ENCODE results near the gene RXRA. TPM values are rescaled to one million over a fixed set of nuclear protein-coding genes. Genes with fewer than 3 reads are reported as not detected.

The RXRA gene
- total and polyA plus RNA-seq, 7 experiments from 2014 or later = 0.31 to 59.5 (median 8.4) TPM

- POLR2A ChIA-PET = no interaction called here
- Histone ChIP-seq H3K9me3 (ENCODE audit: control insufficient read depth in 2 of 3, low read length in 3 of 3) (no peaks in the 10 kb centered on the region), H3K36me3 (ENCODE audit: control insufficient read depth in 2 of 3, insufficient read depth in 3 of 3, low read length in 3 of 3) (no peaks in the 10 kb centered on the region), H3K27me3 (ENCODE audit: control insufficient read depth in 2 of 2, insufficient read depth in 2 of 2, low read length in 2 of 2) (no peaks in the 10 kb centered on the region), H3K27ac (ENCODE audit: low read depth, low read length) (no peak overlapping the region), H3K4me1 (ENCODE audit: control insufficient read depth in 2 of 2, insufficient read depth in 2 of 2, low read length in 2 of 2) (peaks cover 0 to 1% of the 10 kb centered on the region in 2 donors), H3K4me3 (ENCODE audit: low read length) (no peak overlapping the region)
- CTCF ChIA-PET = no interaction called here
- H3K27me3 Mint-ChIP-seq = peaks cover 0 to 15% (median 0%) of the 10 kb centered on the region in 5 donors
- H3K27ac Mint-ChIP-seq = no peak overlapping the region
- no peak overlapping the region for H3K4me3 Mint-ChIP-seq
- H3K36me3 Mint-ChIP-seq = no peaks in the 10 kb centered on the region
- H3K9me3 Mint-ChIP-seq = no peaks in the 10 kb centered on the region
- peaks cover 0 to 16% (median 6%) of the 10 kb centered on the region in 7 donors for H3K4me1 Mint-ChIP-seq
- ATAC-seq = no peak
- intact Hi-C loops (cut with micrococcal nuclease) = no loop called here
- no peak for DNase-seq
These were observed 6.6 kb downstream of the RXRA start for GRCh38 chr9:134332841-134333233.

GRCh38 chr9:134333234-134333873 lies 7.1 kb downstream of the RXRA start:
- no peaks in the 10 kb centered on the region for H3K36me3 ChIP-seq (ENCODE audit: control insufficient read depth in 2 of 3, insufficient read depth in 3 of 3, low read length in 3 of 3)
- Mint-ChIP-seq H3K27ac (no peak overlapping the region), H3K36me3 (no peaks in the 10 kb centered on the region), H3K4me3 (no peak overlapping the region), H3K9me3 (no peaks in the 10 kb centered on the region), H3K4me1 (peaks cover 0 to 17% (median 6%) of the 10 kb centered on the region in 7 donors), H3K27me3 (peaks cover 0 to 10% (median 0%) of the 10 kb centered on the region in 5 donors)
- intact Hi-C loops (cut with micrococcal nuclease) = no loop called here
- H3K27ac ChIP-seq (ENCODE audit: low read depth, low read length) = no peak overlapping the region
- POLR2A ChIA-PET = no interaction called here
- H3K4me1 ChIP-seq (ENCODE audit: control insufficient read depth in 2 of 2, insufficient read depth in 2 of 2, low read length in 2 of 2) = no peaks in the 10 kb centered on the region
- no peaks in the 10 kb centered on the region for H3K27me3 ChIP-seq (ENCODE audit: control insufficient read depth in 2 of 2, insufficient read depth in 2 of 2, low read length in 2 of 2)
- no peak overlapping the region for H3K4me3 ChIP-seq (ENCODE audit: low read length)
- no peaks in the 10 kb centered on the region for H3K9me3 ChIP-seq (ENCODE audit: control insufficient read depth in 2 of 3, low read length in 3 of 3)
- ATAC-seq (no peak), DNase-seq (no peak)
- CTCF ChIA-PET = no interaction called here

GRCh38 chr9:134333874-134334581 lies 7.8 kb downstream of the RXRA start:
- no peaks in the 10 kb centered on the region for H3K36me3 ChIP-seq (ENCODE audit: control insufficient read depth in 2 of 3, insufficient read depth in 3 of 3, low read length in 3 of 3)
- H3K4me3 Mint-ChIP-seq = no peak overlapping the region
- H3K4me1 Mint-ChIP-seq = peaks cover 0 to 19% (median 6%) of the 10 kb centered on the region in 7 donors
- H3K27ac Mint-ChIP-seq = no peak overlapping the region
- no peaks in the 10 kb centered on the region for H3K9me3 ChIP-seq (ENCODE audit: control insufficient read depth in 2 of 3, low read length in 3 of 3)
- H3K27ac ChIP-seq (ENCODE audit: low read depth, low read length) = no peak overlapping the region
- H3K36me3 Mint-ChIP-seq = no peaks in the 10 kb centered on the region
- no peaks in the 10 kb centered on the region for H3K27me3 ChIP-seq (ENCODE audit: control insufficient read depth in 2 of 2, insufficient read depth in 2 of 2, low read length in 2 of 2)
- intact Hi-C loops (cut with micrococcal nuclease) = no loop called here
- ChIA-PET POLR2A (no interaction called here), CTCF (interaction anchor here (0.7 kb wide), 1 partner anchor 33 kb away, joined by 4 read pairs; no protein-coding TSS in a partner anchor)
- no peaks in the 10 kb centered on the region for H3K9me3 Mint-ChIP-seq
- no peaks in the 10 kb centered on the region for H3K4me1 ChIP-seq (ENCODE audit: control insufficient read depth in 2 of 2, insufficient read depth in 2 of 2, low read length in 2 of 2)
- DNase-seq (no peak), ATAC-seq (no peak)
- no peak overlapping the region for H3K4me3 ChIP-seq (ENCODE audit: low read length)
- peaks cover 0 to 6% (median 0%) of the 10 kb centered on the region in 5 donors for H3K27me3 Mint-ChIP-seq

GRCh38 chr9:134335061-134335460 lies 8.8 kb downstream of the RXRA start:
- DNase-seq (no peak), ATAC-seq (no peak)
- Mint-ChIP-seq H3K36me3 (no peaks in the 10 kb centered on the region), H3K27me3 (peaks cover 0 to 6% (median 0%) of the 10 kb centered on the region in 5 donors), H3K27ac (no peak overlapping the region), H3K4me1 (peaks cover 0 to 12% (median 6%) of the 10 kb centered on the region in 7 donors), H3K9me3 (no peaks in the 10 kb centered on the region), H3K4me3 (no peak overlapping the region)
- H3K36me3 ChIP-seq (ENCODE audit: control insufficient read depth in 2 of 3, insufficient read depth in 3 of 3, low read length in 3 of 3) = no peaks in the 10 kb centered on the region
- H3K9me3 ChIP-seq (ENCODE audit: control insufficient read depth in 2 of 3, low read length in 3 of 3) = no peaks in the 10 kb centered on the region
- ChIA-PET POLR2A (no interaction called here), CTCF (no interaction called here)
- no peak overlapping the region for H3K27ac ChIP-seq (ENCODE audit: low read depth, low read length)
- H3K27me3 ChIP-seq (ENCODE audit: control insufficient read depth in 2 of 2, insufficient read depth in 2 of 2, low read length in 2 of 2) = no peaks in the 10 kb centered on the region
- intact Hi-C loops (cut with micrococcal nuclease) = no loop called here
- H3K4me1 ChIP-seq (ENCODE audit: control insufficient read depth in 2 of 2, insufficient read depth in 2 of 2, low read length in 2 of 2) = no peaks in the 10 kb centered on the region
- H3K4me3 ChIP-seq (ENCODE audit: low read length) = no peak overlapping the region

- POLR2A ChIA-PET = no interaction called here
These were observed 9.4 kb downstream of the RXRA start for GRCh38 chr9:134335486-134336220.

GRCh38 chr9:134336228-134336627 lies 10.0 kb downstream of the RXRA start:
- Mint-ChIP-seq H3K27me3 (no peaks in the 10 kb centered on the region), H3K4me3 (no peak overlapping the region), H3K36me3 (no peaks in the 10 kb centered on the region), H3K9me3 (no peaks in the 10 kb centered on the region), H3K27ac (no peak overlapping the region), H3K4me1 (peaks cover 0 to 12% (median 6%) of the 10 kb centered on the region in 7 donors)
- DNase-seq (no peak), ATAC-seq (no peak)
- Histone ChIP-seq H3K27me3 (ENCODE audit: control insufficient read depth in 2 of 2, insufficient read depth in 2 of 2, low read length in 2 of 2) (no peaks in the 10 kb centered on the region), H3K4me3 (ENCODE audit: low read length) (no peak overlapping the region), H3K4me1 (ENCODE audit: control insufficient read depth in 2 of 2, insufficient read depth in 2 of 2, low read length in 2 of 2) (no peaks in the 10 kb centered on the region), H3K9me3 (ENCODE audit: control insufficient read depth in 2 of 3, low read length in 3 of 3) (no peaks in the 10 kb centered on the region), H3K27ac (ENCODE audit: low read depth, low read length) (no peak overlapping the region), H3K36me3 (ENCODE audit: control insufficient read depth in 2 of 3, insufficient read depth in 3 of 3, low read length in 3 of 3) (no peaks in the 10 kb centered on the region)
- ChIA-PET CTCF (interaction anchor here (0.7 kb wide), 1 partner anchor 11 kb away, joined by 3 read pairs; no protein-coding TSS in a partner anchor), POLR2A (no interaction called here)
- intact Hi-C loops (cut with micrococcal nuclease) = no loop called here

More at GRCh38 chr9:134335486-134336220, 9.4 kb downstream of the RXRA start:
- H3K9me3 Mint-ChIP-seq = no peaks in the 10 kb centered on the region
- H3K4me1 ChIP-seq (ENCODE audit: control insufficient read depth in 2 of 2, insufficient read depth in 2 of 2, low read length in 2 of 2) = no peaks in the 10 kb centered on the region
- no peaks in the 10 kb centered on the region for H3K36me3 Mint-ChIP-seq
- no peak overlapping the region for H3K27ac ChIP-seq (ENCODE audit: low read depth, low read length)
- H3K27ac Mint-ChIP-seq = no peak overlapping the region
- H3K27me3 ChIP-seq (ENCODE audit: control insufficient read depth in 2 of 2, insufficient read depth in 2 of 2, low read length in 2 of 2) = no peaks in the 10 kb centered on the region
- no peaks in the 10 kb centered on the region for H3K36me3 ChIP-seq (ENCODE audit: control insufficient read depth in 2 of 3, insufficient read depth in 3 of 3, low read length in 3 of 3)
- peaks cover 0 to under 1% (median 0%) of the 10 kb centered on the region in 5 donors for H3K27me3 Mint-ChIP-seq
- ATAC-seq (no peak), DNase-seq (no peak)
- H3K9me3 ChIP-seq (ENCODE audit: control insufficient read depth in 2 of 3, low read length in 3 of 3) = no peaks in the 10 kb centered on the region
- H3K4me3 Mint-ChIP-seq = no peak overlapping the region
- intact Hi-C loops (cut with micrococcal nuclease) = no loop called here
- no peak overlapping the region for H3K4me3 ChIP-seq (ENCODE audit: low read length)
- H3K4me1 Mint-ChIP-seq = peaks cover 0 to 12% (median 6%) of the 10 kb centered on the region in 7 donors
- CTCF ChIA-PET = no interaction called here
